Epithelial cell of prostate (primary cell): ENCODE results near the gene ZWILCH.

Experiments used
- DNase-seq: peaks from one replicate; pipeline ENCODE4 v3.0.0-alpha.2; 2011; ENCODE audit warnings: low read depth, low spot score
- H3K27ac ChIP-seq: fragments of 450-650 bp; 2 replicates; pipeline ENCODE4 v1.5.1; 2017; ENCODE audit warnings: mild to moderate bottlenecking

The ZWILCH gene

DNA sequence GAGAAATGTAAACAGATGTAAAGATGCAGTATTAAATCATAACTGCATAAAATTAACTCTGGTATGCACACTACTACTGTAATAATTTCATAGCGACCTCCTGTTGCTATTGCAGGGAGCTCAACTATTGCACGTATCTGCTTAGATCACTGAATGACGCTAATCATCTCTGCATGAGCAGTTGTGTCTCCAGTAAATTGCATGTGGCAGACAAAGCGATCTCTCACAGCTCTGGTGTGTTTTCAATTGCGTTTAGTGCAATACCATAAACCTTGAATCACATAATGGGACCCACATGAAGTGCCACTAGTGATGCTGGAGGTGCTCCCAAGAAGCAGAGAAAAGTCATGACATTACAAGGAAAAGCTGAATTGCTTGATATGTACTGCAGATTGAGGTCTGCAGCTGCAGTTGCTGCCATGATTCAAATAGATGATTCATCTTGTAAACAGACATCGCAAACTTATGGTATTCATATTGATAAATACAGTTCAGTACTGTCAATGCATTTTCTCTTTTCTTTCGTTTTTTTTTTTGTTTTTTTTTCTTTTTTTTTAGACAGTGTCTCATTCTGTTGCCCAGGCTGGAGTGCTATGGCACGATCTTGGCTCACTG is 90.9 kb downstream of the ZWILCH start:
- DNase-seq, result no peak
- no peak overlapping the region for H3K27ac ChIP-seq

DNA sequence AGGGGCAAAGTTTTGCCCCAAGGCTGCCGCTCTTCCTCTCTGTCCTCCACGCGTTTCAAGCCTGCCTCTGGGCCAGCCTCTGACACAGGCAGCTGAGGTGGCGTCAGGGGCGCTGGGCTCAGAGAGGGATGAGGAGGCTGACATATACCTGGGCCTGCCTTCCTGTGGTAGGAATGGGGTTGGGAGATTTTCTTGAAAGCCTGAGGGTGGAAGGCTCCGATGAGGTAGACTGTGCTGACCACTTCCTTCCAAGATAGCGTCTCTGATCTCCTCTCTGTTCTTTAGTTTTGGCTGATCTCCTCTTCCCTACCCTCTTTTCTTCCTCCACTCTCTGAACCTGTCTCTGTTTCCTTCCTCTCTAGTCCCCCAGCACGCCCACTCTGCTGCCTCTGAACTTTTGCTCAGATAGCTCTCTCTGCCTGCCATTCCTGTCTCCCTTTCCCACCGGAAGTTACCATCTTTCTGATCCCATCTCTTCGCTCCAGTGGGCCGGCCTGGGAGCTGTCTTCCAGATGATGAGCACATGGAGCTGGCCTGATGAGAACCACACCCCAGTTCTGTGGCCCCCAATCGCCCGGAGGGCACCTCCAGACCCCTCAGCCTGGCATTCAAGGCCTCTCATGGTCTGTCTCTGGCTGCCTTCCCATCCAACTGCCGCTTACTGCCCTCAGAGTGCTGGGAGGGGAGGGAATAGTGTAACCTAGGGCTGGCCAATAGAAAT is 93.1 kb downstream of the ZWILCH start:
- no peak for DNase-seq
- H3K27ac ChIP-seq, result no peak overlapping the region
